PC-3 (cell line): ENCODE results near the gene SPC24. TPM values are rescaled to one million over a fixed set of nuclear protein-coding genes. Genes with fewer than 3 reads are reported as not detected.

Experiments
- ATAC-seq: fragments of 200-7000 bp; cut with Tn5 transposase; 2 replicates; pipeline ENCODE4 v1.9.1; 2020; ENCODE audit warnings: mild to moderate bottlenecking, moderate library complexity
- BruUV-seq: library from RNA; stranded (reverse); fragments of 400-500 nt; replicated peaks from 2 replicates; lab custom pipeline; 2021; lab: Mats Ljungman, UMichigan
- CTCF ChIA-PET: fragments of 300-600 bp; sonication (Branson Sonifier 250); formaldehyde crosslinking; loops from one replicate; lab custom pipeline; 2022; ENCODE audit warnings: antibody characterized with exemption; lab: Charles Lee
- POLR2A ChIA-PET: fragments of 300-600 bp; sonication (Branson Sonifier 250); formaldehyde crosslinking; loops from one replicate; lab custom pipeline; 2022; ENCODE audit warnings: antibody characterized with exemption; ENCODE audit not compliant: unreplicated experiment; lab: Charles Lee
- DNase-seq: peaks from one replicate; pipeline ENCODE4 v3.0.0-alpha.2; 2015
- H2AFZ ChIP-seq: fragments of 300-600 bp; sonication (generic); 2 replicates; pipeline ENCODE4 v1.6.0; 2016; ENCODE audit warnings: antibody characterized with exemption, low read length
- H3F3A ChIP-seq: fragments of 300-600 bp; sonication (generic); one replicate; pipeline ENCODE4 v1.6.0; 2017; ENCODE audit warnings: antibody characterized with exemption, low read length, control low read depth, mild to moderate bottlenecking; ENCODE audit not compliant: unreplicated experiment
- H3K27ac ChIP-seq: fragments of 300-600 bp; sonication (generic); 2 replicates; pipeline ENCODE4 v1.5.1; 2016; ENCODE audit warnings: mild to moderate bottlenecking, low read length
- H3K27me3 ChIP-seq: fragments of 300-600 bp; sonication (generic); 2 replicates; pipeline ENCODE4 v1.6.1; 2016; ENCODE audit warnings: low read length, mixed read lengths
- H3K36me3 ChIP-seq: fragments of 300-600 bp; sonication (generic); 2 replicates; pipeline ENCODE4 v1.6.1; 2016; ENCODE audit warnings: low read depth, mixed run types, low read length, mixed read lengths
- H3K4me1 ChIP-seq: fragments of 300-600 bp; sonication (generic); 2 replicates; pipeline ENCODE4 v1.5.1; 2016; ENCODE audit warnings: low read length; ENCODE audit not compliant: insufficient read depth
- H3K4me2 ChIP-seq: fragments of 300-600 bp; sonication (generic); 2 replicates; pipeline ENCODE4 v1.6.0; 2016; ENCODE audit warnings: low read length
- H3K4me3 ChIP-seq: fragments of 300-600 bp; sonication (generic); 2 replicates; pipeline ENCODE4 v1.5.1; 2016; ENCODE audit warnings: mild to moderate bottlenecking, low read length, mixed read lengths
- H3K79me2 ChIP-seq: fragments of 300-600 bp; sonication (generic); 2 replicates; pipeline ENCODE4 v1.6.1; 2017; ENCODE audit warnings: low read length, mixed read lengths
- H3K9ac ChIP-seq: fragments of 300-600 bp; sonication (generic); 2 replicates; pipeline ENCODE4 v1.6.0; 2016; ENCODE audit warnings: mild to moderate bottlenecking, low read length
- H3K9me2 ChIP-seq: fragments of 300-600 bp; sonication (generic); replicated peaks from 2 replicates; pipeline ENCODE4 v1.6.1; 2016; ENCODE audit warnings: mixed run types, low read length, mixed read lengths
- H3K9me3 ChIP-seq: fragments of 300-600 bp; sonication (generic); 2 replicates; pipeline ENCODE4 v1.6.1; 2016; ENCODE audit warnings: low read length, mixed read lengths
- H4K20me1 ChIP-seq: fragments of 300-600 bp; sonication (generic); 2 replicates; pipeline ENCODE4 v1.6.1; 2016; ENCODE audit warnings: low read length, mixed read lengths
- EZH2 ChIP-seq: fragments of 300-600 bp; sonication (generic); IDR thresholded peaks from one replicate; pipeline ENCODE4 v1.6.1; 2017; ENCODE audit warnings: antibody characterized with exemption, mild to moderate bottlenecking, low read length; ENCODE audit not compliant: unreplicated experiment
- EZH2phosphoT487 ChIP-seq: fragments of 300-600 bp; sonication (generic); IDR thresholded peaks from 2 replicates; pipeline ENCODE4 v1.6.1; 2018; ENCODE audit warnings: mild to moderate bottlenecking, antibody characterized with exemption, low read length, borderline replicate concordance
- intact Hi-C: fragments of 100-400 bp; cut with micrococcal nuclease; formaldehyde crosslinking; loops from 2 replicates; pipeline ENCODE4 v1.9.0; 2023
- total RNA-seq: library from RNA; depleted of rRNA; stranded (reverse); fragments of >200 nt; gene quantifications from 2 replicates; pipeline ENCODE4 v1.2.3, GENCODE V29; 2014
- TF ChIP-seq, protein P1 (sequence below): fragments of 300-600 bp; sonication (generic); conservative IDR thresholded peaks from 2 replicates; pipeline ENCODE4 v1.5.1; 2017; ENCODE audit warnings: antibody characterized with exemption, low read depth, mild to moderate bottlenecking, low read length

Gene SPC24
- total RNA-seq, 1 experiment from 2014 or later = 142 TPM

DNA sequence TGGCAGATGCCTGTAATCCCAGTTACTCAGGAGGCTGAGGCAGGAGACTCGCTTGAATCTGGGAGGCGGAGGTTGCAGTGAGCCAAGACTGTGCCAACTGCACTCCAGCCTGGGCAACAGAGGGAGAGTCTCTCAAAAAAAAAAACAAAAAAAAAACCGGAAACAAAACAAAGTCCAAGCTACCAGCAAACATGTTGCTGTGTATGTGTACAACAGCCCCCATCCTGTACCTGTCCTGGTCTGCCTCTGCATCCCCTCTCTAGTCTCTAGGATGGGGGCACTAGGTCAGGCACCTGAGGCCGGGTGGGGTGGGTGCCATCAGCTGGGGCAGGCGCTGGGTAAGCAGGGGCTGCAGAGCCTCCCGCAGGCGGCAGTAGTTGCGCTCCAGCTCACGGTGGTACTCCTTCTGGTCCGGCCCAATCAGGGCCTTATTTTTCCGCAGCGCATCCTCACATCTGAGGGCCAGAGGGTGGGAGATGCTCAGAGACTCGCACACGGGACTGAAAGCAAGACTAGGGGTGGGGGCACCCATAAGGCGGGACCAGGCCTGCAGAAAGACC lies 44.5 kb upstream of the SPC24 start:
- CTCF ChIA-PET = no interaction called here
- no peak for ATAC-seq

DNA sequence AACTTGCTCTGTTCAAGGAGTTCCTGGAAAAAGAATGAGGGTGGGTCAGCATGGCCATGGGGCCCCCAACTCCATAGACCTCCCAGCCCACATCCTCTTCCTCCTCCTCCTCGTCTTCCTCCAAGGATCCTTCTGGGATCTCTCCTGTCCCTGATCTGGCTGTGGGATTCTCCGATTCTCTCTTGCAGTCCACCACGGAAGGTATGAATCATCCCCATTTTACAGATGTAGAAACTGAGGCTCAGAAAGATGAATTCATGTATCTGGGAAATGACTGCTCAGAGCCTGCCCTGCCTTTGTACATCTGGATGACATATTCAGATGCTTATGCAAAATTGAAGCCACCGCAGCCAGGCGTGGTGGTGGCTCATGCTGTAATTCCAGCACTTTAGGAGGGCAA lies 43.9 kb upstream of the SPC24 start:
- ChIA-PET POLR2A (no interaction called here), CTCF (no interaction called here)
- Histone ChIP-seq H2AFZ (no peak overlapping the region), H3K27ac (no peak overlapping the region), H3K4me1 (peaks cover 29% of the 10 kb centered on the region), H3K9me2 (no peaks in the 10 kb centered on the region), H4K20me1 (no peaks in the 10 kb centered on the region), H3K9ac (no peak overlapping the region), H3F3A (no peaks in the 10 kb centered on the region), H3K4me3 (no peak overlapping the region), H3K4me2 (no peak overlapping the region), H3K27me3 (no peaks in the 10 kb centered on the region), H3K79me2 (peaks cover 19% of the 10 kb centered on the region), H3K36me3 (no peaks in the 10 kb centered on the region), H3K9me3 (no peaks in the 10 kb centered on the region)
- ATAC-seq = no peak
- intact Hi-C loops = no loop called here
- DNase-seq = no peak
- TF ChIP-seq EZH2 (no peak), EZH2phosphoT487 (no peak)
- TF ChIP-seq, protein P1, sequence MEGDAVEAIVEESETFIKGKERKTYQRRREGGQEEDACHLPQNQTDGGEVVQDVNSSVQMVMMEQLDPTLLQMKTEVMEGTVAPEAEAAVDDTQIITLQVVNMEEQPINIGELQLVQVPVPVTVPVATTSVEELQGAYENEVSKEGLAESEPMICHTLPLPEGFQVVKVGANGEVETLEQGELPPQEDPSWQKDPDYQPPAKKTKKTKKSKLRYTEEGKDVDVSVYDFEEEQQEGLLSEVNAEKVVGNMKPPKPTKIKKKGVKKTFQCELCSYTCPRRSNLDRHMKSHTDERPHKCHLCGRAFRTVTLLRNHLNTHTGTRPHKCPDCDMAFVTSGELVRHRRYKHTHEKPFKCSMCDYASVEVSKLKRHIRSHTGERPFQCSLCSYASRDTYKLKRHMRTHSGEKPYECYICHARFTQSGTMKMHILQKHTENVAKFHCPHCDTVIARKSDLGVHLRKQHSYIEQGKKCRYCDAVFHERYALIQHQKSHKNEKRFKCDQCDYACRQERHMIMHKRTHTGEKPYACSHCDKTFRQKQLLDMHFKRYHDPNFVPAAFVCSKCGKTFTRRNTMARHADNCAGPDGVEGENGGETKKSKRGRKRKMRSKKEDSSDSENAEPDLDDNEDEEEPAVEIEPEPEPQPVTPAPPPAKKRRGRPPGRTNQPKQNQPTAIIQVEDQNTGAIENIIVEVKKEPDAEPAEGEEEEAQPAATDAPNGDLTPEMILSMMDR = no peak
- no TSS peak for BruUV-seq

More for the DNA sequence above, 44.5 kb upstream of the SPC24 start:
- POLR2A ChIA-PET = no interaction called here
- DNase-seq = no peak
- TF ChIP-seq, protein P1 = no peak
- no peak for TF ChIP-seq EZH2phosphoT487
- TF ChIP-seq EZH2 = no peak
- Histone ChIP-seq H2AFZ (no peak overlapping the region), H4K20me1 (no peaks in the 10 kb centered on the region), H3K27ac (no peak overlapping the region), H3K9ac (no peak overlapping the region), H3K4me1 (peaks cover 28% of the 10 kb centered on the region), H3K36me3 (no peaks in the 10 kb centered on the region), H3K9me2 (no peaks in the 10 kb centered on the region), H3K79me2 (peaks cover 19% of the 10 kb centered on the region), H3F3A (no peaks in the 10 kb centered on the region), H3K27me3 (no peaks in the 10 kb centered on the region), H3K4me2 (no peak overlapping the region), H3K9me3 (no peaks in the 10 kb centered on the region), H3K4me3 (no peak overlapping the region)
- intact Hi-C loops = loop anchor here (5.0 kb wide), 1 partner anchor 163 kb away; no protein-coding TSS in a partner anchor
- BruUV-seq = no TSS peak

DNA sequence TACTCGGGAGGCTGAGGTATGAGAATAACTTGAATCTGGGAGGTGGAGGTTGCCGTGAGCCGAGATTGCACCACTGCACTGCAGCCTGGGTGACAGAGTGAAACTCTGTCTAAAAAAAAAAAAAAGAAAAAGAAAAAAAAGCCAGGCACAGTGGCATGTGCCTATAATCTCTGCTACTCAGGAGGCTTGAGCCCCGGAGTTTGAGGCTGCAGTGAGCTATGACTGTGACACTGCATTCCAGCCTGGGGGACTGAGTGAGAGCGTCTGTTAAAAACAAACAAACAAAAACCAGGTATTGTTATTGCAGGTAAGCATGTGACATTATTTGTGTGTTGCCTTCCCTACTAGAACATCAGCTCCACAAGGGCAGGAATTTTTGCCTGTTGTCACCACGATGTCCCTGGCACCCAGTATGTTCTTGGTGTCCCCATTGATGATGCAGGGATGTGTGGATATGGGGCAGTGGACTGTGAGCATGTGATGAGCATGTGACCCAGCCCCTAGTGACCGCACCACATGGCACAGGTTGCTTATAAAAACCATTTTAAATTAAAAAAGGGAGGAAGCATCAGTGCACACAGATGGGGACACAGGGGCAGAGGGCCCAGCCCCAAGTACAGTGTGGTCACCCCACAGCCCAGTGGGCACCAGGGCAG lies 43.3 kb upstream of the SPC24 start:
- BruUV-seq = no TSS peak

More for the DNA sequence above, 43.3 kb upstream of the SPC24 start:
- CTCF ChIA-PET = interaction anchor here (1.0 kb wide), 1 partner anchor 8 kb away, joined by 3 read pairs; no protein-coding TSS in a partner anchor
- DNase-seq (no peak), ATAC-seq (no peak)
- H3K27ac ChIP-seq = no peak overlapping the region
- no peaks in the 10 kb centered on the region for H3K9me3 ChIP-seq
- H3K27me3 ChIP-seq = no peaks in the 10 kb centered on the region
- POLR2A ChIA-PET = no interaction called here
- no peaks in the 10 kb centered on the region for H4K20me1 ChIP-seq
- H3K79me2 ChIP-seq = peaks cover 19% of the 10 kb centered on the region
- H3F3A ChIP-seq = no peaks in the 10 kb centered on the region
- peaks cover 27% of the 10 kb centered on the region for H3K4me1 ChIP-seq
- intact Hi-C loops = no loop called here
- H3K4me3 ChIP-seq = no peak overlapping the region
- TF ChIP-seq EZH2 (no peak), EZH2phosphoT487 (no peak)
- TF ChIP-seq, protein P1 = no peak
- H3K9me2 ChIP-seq = no peaks in the 10 kb centered on the region
- H3K9ac ChIP-seq = no peak overlapping the region
- H3K36me3 ChIP-seq = peaks cover under 1% of the 10 kb centered on the region; the same call in 1 of the 2 replicates
- no peak overlapping the region for H3K4me2 ChIP-seq
- H2AFZ ChIP-seq = no peak overlapping the region
